ENCODE measurements around the gene SRP14. TPM values are rescaled to one million over a fixed set of nuclear protein-coding genes. Genes with fewer than 3 reads are reported as not detected.
"Not testable (repeated sequence)": the region's sequence is repeated elsewhere in the genome, so short reads cannot be mapped to it uniquely, and the experiment has no call there.

SRP14 gene
- total RNA-seq, 1 experiment from 2014 or later: 232 TPM

GRCh38 chr15:40031300-40031699 lies 7.7 kb downstream of the SRP14 start:
- H3K9ac ChIP-seq (ENCODE audit: low read length): no peak overlapping the region
- H3K4me1 ChIP-seq (ENCODE audit: low read length): 0 out of 2 replicates have a peak, but pooled peaks cover 3% of the 10 kb centered on the region
- no peaks in the 10 kb centered on the region for H3K79me2 ChIP-seq (ENCODE audit: low read length)
- no peak overlapping the region for H2AFZ ChIP-seq (ENCODE audit: low read length)
- no peak overlapping the region for H3K4me2 ChIP-seq (ENCODE audit: low read depth, low read length, poor library complexity, severe bottlenecking)
- H3K9me2 ChIP-seq (replicated peaks; ENCODE audit: insufficient read depth, low read length): no peaks in the 10 kb centered on the region
- H3K27me3 ChIP-seq (ENCODE audit: low read length): no peaks in the 10 kb centered on the region
- no peak overlapping the region for H3K4me3 ChIP-seq (ENCODE audit: low read length)
- H4K20me1 ChIP-seq (ENCODE audit: insufficient read depth, low read depth, low read length): no peaks in the 10 kb centered on the region
- no peaks in the 10 kb centered on the region for H3K9me3 ChIP-seq (ENCODE audit: low read length)
- H3K36me3 ChIP-seq (ENCODE audit: insufficient read depth, low read length): peaks cover 20% of the 10 kb centered on the region; the same call in 1 of the 2 replicates
- no peak for DNase-seq
- no peak overlapping the region for H3K27ac ChIP-seq (ENCODE audit: low read length)

GRCh38 chr15:40029979-40030893 lies 8.7 kb downstream of the SRP14 start:
- Histone ChIP-seq H3K4me2 (ENCODE audit: low read depth, low read length, poor library complexity, severe bottlenecking) (no peak overlapping the region), H3K9me3 (ENCODE audit: low read length) (no peaks in the 10 kb centered on the region), H3K9ac (ENCODE audit: low read length) (no peak overlapping the region), H4K20me1 (ENCODE audit: insufficient read depth, low read depth, low read length) (no peaks in the 10 kb centered on the region), H3K4me3 (ENCODE audit: low read length) (no peak overlapping the region), H3K27me3 (ENCODE audit: low read length) (no peaks in the 10 kb centered on the region), H3K9me2 (replicated peaks; ENCODE audit: insufficient read depth, low read length) (no peaks in the 10 kb centered on the region), H3K36me3 (ENCODE audit: insufficient read depth, low read length) (peaks cover 12% of the 10 kb centered on the region; the same call in 1 of the 2 replicates), H3K79me2 (ENCODE audit: low read length) (no peaks in the 10 kb centered on the region), H3K4me1 (ENCODE audit: low read length) (0 out of 2 replicates have a peak, but pooled peaks cover 3% of the 10 kb centered on the region), H3K27ac (ENCODE audit: low read length) (no peak overlapping the region), H2AFZ (ENCODE audit: low read length) (no peak overlapping the region)
- peak; percentile 73 for DNase-seq

- Histone ChIP-seq H3K9me2 (replicated peaks; ENCODE audit: insufficient read depth, low read length) (no peaks in the 10 kb centered on the region), H3K27me3 (ENCODE audit: low read length) (no peaks in the 10 kb centered on the region), H3K4me2 (ENCODE audit: low read depth, low read length, poor library complexity, severe bottlenecking) (no peak overlapping the region), H3K79me2 (ENCODE audit: low read length) (no peaks in the 10 kb centered on the region), H2AFZ (ENCODE audit: low read length) (no peak overlapping the region), H3K4me3 (ENCODE audit: low read length) (no peak overlapping the region), H3K36me3 (ENCODE audit: insufficient read depth, low read length) (no peaks in the 10 kb centered on the region; the same call in 1 of the 2 replicates), H4K20me1 (ENCODE audit: insufficient read depth, low read depth, low read length) (no peaks in the 10 kb centered on the region), H3K27ac (ENCODE audit: low read length) (no peak overlapping the region), H3K4me1 (ENCODE audit: low read length) (0 out of 2 replicates have a peak, but pooled peaks cover 3% of the 10 kb centered on the region), H3K9me3 (ENCODE audit: low read length) (no peaks in the 10 kb centered on the region), H3K9ac (ENCODE audit: low read length) (no peak overlapping the region)
- DNase-seq: no peak
These were observed 10.1 kb downstream of the SRP14 start for GRCh38 chr15:40028853-40029252.

- H4K20me1 ChIP-seq (ENCODE audit: insufficient read depth, low read depth, low read length): no peaks in the 10 kb centered on the region
- no peaks in the 10 kb centered on the region for H3K9me2 ChIP-seq (replicated peaks; ENCODE audit: insufficient read depth, low read length)
- no peak for DNase-seq
- H3K4me2 ChIP-seq (ENCODE audit: low read depth, low read length, poor library complexity, severe bottlenecking): no peak overlapping the region
- no peak overlapping the region for H3K4me3 ChIP-seq (ENCODE audit: low read length)
- H3K9ac ChIP-seq (ENCODE audit: low read length): no peak overlapping the region
- H2AFZ ChIP-seq (ENCODE audit: low read length): no peak overlapping the region
- H3K27ac ChIP-seq (ENCODE audit: low read length): no peak overlapping the region
- no peaks in the 10 kb centered on the region for H3K79me2 ChIP-seq (ENCODE audit: low read length)
- no peaks in the 10 kb centered on the region for H3K27me3 ChIP-seq (ENCODE audit: low read length)
- H3K36me3 ChIP-seq (ENCODE audit: insufficient read depth, low read length): no peaks in the 10 kb centered on the region; the same call in 1 of the 2 replicates
- H3K9me3 ChIP-seq (ENCODE audit: low read length): no peaks in the 10 kb centered on the region
- 0 out of 2 replicates have a peak, but pooled peaks cover 3% of the 10 kb centered on the region for H3K4me1 ChIP-seq (ENCODE audit: low read length)
These were observed 10.8 kb downstream of the SRP14 start for GRCh38 chr15:40028193-40028592.

- Histone ChIP-seq H3K4me3 (ENCODE audit: low read length) (no peak overlapping the region), H3K9ac (ENCODE audit: low read length) (no peak overlapping the region), H3K4me2 (ENCODE audit: low read depth, low read length, poor library complexity, severe bottlenecking) (no peak overlapping the region), H2AFZ (ENCODE audit: low read length) (no peak overlapping the region), H3K9me2 (replicated peaks; ENCODE audit: insufficient read depth, low read length) (no peaks in the 10 kb centered on the region), H3K4me1 (ENCODE audit: low read length) (no peaks in the 10 kb centered on the region), H3K9me3 (ENCODE audit: low read length) (no peaks in the 10 kb centered on the region; the same call in 1 of the 2 replicates), H3K27me3 (ENCODE audit: low read length) (no peaks in the 10 kb centered on the region), H3K27ac (ENCODE audit: low read length) (no peak overlapping the region), H3K36me3 (ENCODE audit: insufficient read depth, low read length) (peaks cover 20% of the 10 kb centered on the region; the same call in 1 of the 2 replicates), H4K20me1 (ENCODE audit: insufficient read depth, low read depth, low read length) (no peaks in the 10 kb centered on the region), H3K79me2 (ENCODE audit: low read length) (no peaks in the 10 kb centered on the region)
- no peak for DNase-seq
These were observed 22.6 kb downstream of the SRP14 start for GRCh38 chr15:40016224-40016865.

GRCh38 chr15:40014390-40014789 lies 24.6 kb downstream of the SRP14 start:
- H3K9me2 ChIP-seq (replicated peaks; ENCODE audit: insufficient read depth, low read length): no peaks in the 10 kb centered on the region
- H3K27me3 ChIP-seq (ENCODE audit: low read length): no peaks in the 10 kb centered on the region
- no peaks in the 10 kb centered on the region for H4K20me1 ChIP-seq (ENCODE audit: insufficient read depth, low read depth, low read length)
- no peaks in the 10 kb centered on the region for H3K4me1 ChIP-seq (ENCODE audit: low read length)
- peaks cover 15% of the 10 kb centered on the region; the same call in 1 of the 2 replicates for H3K36me3 ChIP-seq (ENCODE audit: insufficient read depth, low read length)
- no peak overlapping the region for H3K9ac ChIP-seq (ENCODE audit: low read length)
- no peak overlapping the region for H3K27ac ChIP-seq (ENCODE audit: low read length)
- H3K9me3 ChIP-seq (ENCODE audit: low read length): no peaks in the 10 kb centered on the region; the same call in 1 of the 2 replicates
- H3K4me2 ChIP-seq (ENCODE audit: low read depth, low read length, poor library complexity, severe bottlenecking): no peak overlapping the region
- H3K4me3 ChIP-seq (ENCODE audit: low read length): no peak overlapping the region
- H3K79me2 ChIP-seq (ENCODE audit: low read length): no peaks in the 10 kb centered on the region
- H2AFZ ChIP-seq (ENCODE audit: low read length): no peak overlapping the region
- no peak for DNase-seq

GRCh38 chr15:40013372-40013771 lies 25.6 kb downstream of the SRP14 start:
- not testable (repeated sequence) for H3K9me2 ChIP-seq (replicated peaks; ENCODE audit: insufficient read depth, low read length); H3K79me2 ChIP-seq (ENCODE audit: low read length); H3K9me3 ChIP-seq (ENCODE audit: low read length); H4K20me1 ChIP-seq (ENCODE audit: insufficient read depth, low read depth, low read length); H3K4me2 ChIP-seq (ENCODE audit: low read depth, low read length, poor library complexity, severe bottlenecking); H3K9ac ChIP-seq (ENCODE audit: low read length); H3K4me3 ChIP-seq (ENCODE audit: low read length); DNase-seq; H3K27me3 ChIP-seq (ENCODE audit: low read length); H3K27ac ChIP-seq (ENCODE audit: low read length); H3K4me1 ChIP-seq (ENCODE audit: low read length); H2AFZ ChIP-seq (ENCODE audit: low read length)
- H3K36me3 ChIP-seq (ENCODE audit: insufficient read depth, low read length): peaks cover 15% of the 10 kb centered on the region; the same call in 1 of the 2 replicates

GRCh38 chr15:40011303-40011702 lies 27.7 kb downstream of the SRP14 start:
- H3K4me3 ChIP-seq (ENCODE audit: low read length): no peak overlapping the region
- no peaks in the 10 kb centered on the region for H3K27me3 ChIP-seq (ENCODE audit: low read length)
- peaks cover 15% of the 10 kb centered on the region; the same call in 1 of the 2 replicates for H3K36me3 ChIP-seq (ENCODE audit: insufficient read depth, low read length)
- H3K9me3 ChIP-seq (ENCODE audit: low read length): no peaks in the 10 kb centered on the region; the same call in 1 of the 2 replicates
- H3K79me2 ChIP-seq (ENCODE audit: low read length): no peaks in the 10 kb centered on the region
- H4K20me1 ChIP-seq (ENCODE audit: insufficient read depth, low read depth, low read length): no peaks in the 10 kb centered on the region
- H3K4me1 ChIP-seq (ENCODE audit: low read length): no peaks in the 10 kb centered on the region
- no peak overlapping the region for H3K27ac ChIP-seq (ENCODE audit: low read length)
- H3K9ac ChIP-seq (ENCODE audit: low read length): no peak overlapping the region
- H3K4me2 ChIP-seq (ENCODE audit: low read depth, low read length, poor library complexity, severe bottlenecking): no peak overlapping the region
- DNase-seq: no peak
- H2AFZ ChIP-seq (ENCODE audit: low read length): no peak overlapping the region
- H3K9me2 ChIP-seq (replicated peaks; ENCODE audit: insufficient read depth, low read length): no peaks in the 10 kb centered on the region

Data from Karpas-422 (cell line).